AG04449 (cell line): ENCODE results near the gene TBC1D21.

Experiments
- CTCF ChIA-PET: fragments of 350-600 bp; formaldehyde crosslinking; extraction: SDS; loops from one replicate; lab custom pipeline; 2021; ENCODE audit warnings: antibody characterized with exemption; lab: Yijun Ruan, JAX
- POLR2A ChIA-PET: fragments of 400-600, 350-600 bp; formaldehyde crosslinking; extraction: SDS; loops from one replicate; lab custom pipeline; 2020; ENCODE audit warnings: antibody characterized with exemption, inconsistent platforms; lab: Yijun Ruan, JAX
- DNase-seq: peaks from one replicate; pipeline ENCODE4 v3.0.0-alpha.2; 2010; ENCODE audit warnings: low read depth, low spot score
- H3K4me3 ChIP-seq: 2 replicates; pipeline ENCODE4 v1.5.1; 2011; ENCODE audit warnings: low read depth, mild to moderate bottlenecking, control low read depth, low read length
- TF ChIP-seq, protein P1 (sequence below): IDR thresholded peaks from one replicate; pipeline ENCODE4 v1.5.1; 2011; ENCODE audit warnings: mild to moderate bottlenecking, moderate library complexity, low read length, control low read depth, inconsistent platforms; ENCODE audit not compliant: insufficient read depth; ENCODE audit errors: missing control alignments

TBC1D21 gene

DNA sequence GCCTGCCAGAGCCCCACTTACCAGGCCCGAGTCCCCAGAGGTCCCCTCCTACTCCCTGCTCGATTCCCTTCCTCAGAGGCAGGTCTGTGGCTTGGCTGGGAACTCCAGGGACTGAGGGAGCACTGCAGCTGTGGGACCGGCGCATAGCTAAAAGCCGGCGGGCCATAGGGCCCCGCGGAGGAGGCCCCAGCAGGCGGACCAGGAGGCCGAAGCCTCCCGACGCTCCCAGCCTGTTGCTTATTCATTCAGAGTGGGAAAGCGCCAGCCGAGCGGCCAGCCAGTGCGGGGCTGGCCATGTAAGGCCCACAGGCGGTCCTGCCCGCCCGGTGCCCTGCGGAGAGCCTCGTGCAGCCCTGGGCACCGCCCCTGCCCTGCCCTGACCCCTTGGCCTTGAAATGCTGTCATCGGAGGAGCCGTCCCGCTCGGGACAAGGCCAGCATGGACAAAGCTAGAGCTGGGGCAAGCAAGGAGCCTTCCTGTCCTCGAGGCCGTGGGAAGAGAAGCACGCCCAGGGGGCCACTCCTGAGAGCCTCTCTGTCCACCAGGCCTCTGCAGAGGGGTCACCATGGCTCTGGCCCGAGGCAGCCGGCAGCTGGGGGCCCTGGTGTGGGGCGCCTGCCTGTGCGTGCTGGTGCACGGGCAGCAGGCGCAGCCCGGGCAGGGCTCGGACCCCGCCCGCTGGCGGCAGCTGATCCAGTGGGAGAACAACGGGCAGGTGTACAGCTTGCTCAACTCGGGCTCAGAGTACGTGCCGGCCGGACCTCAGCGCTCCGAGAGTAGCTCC is 53.0 kb downstream of the TBC1D21 start, which contains the start of gene LOXL1:
Gene LOXL1 (plus strand): TSS at position 244 of the 784 bp plus-strand sequence. CDS start 322 bp downstream, at position 566.
- POLR2A ChIA-PET: interaction anchor here (0.6 to 5.0 kb wide), 7 partner anchors 8 to 293 kb away, joined by 3 to 39 read pairs (median 3); partner anchors contain the start of gene NPTN
- TF ChIP-seq, protein P1, sequence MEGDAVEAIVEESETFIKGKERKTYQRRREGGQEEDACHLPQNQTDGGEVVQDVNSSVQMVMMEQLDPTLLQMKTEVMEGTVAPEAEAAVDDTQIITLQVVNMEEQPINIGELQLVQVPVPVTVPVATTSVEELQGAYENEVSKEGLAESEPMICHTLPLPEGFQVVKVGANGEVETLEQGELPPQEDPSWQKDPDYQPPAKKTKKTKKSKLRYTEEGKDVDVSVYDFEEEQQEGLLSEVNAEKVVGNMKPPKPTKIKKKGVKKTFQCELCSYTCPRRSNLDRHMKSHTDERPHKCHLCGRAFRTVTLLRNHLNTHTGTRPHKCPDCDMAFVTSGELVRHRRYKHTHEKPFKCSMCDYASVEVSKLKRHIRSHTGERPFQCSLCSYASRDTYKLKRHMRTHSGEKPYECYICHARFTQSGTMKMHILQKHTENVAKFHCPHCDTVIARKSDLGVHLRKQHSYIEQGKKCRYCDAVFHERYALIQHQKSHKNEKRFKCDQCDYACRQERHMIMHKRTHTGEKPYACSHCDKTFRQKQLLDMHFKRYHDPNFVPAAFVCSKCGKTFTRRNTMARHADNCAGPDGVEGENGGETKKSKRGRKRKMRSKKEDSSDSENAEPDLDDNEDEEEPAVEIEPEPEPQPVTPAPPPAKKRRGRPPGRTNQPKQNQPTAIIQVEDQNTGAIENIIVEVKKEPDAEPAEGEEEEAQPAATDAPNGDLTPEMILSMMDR: no peak
- peak; percentile 46 for DNase-seq
- CTCF ChIA-PET: interaction anchor here (0.8 to 27.3 kb wide), 11 partner anchors 11 to 395 kb away, joined by 3 to 533 read pairs (median 5); partner anchors contain the start of gene TBC1D21
- peak within 1 kb of the TSS; percentile 80 for H3K4me3 ChIP-seq

DNA sequence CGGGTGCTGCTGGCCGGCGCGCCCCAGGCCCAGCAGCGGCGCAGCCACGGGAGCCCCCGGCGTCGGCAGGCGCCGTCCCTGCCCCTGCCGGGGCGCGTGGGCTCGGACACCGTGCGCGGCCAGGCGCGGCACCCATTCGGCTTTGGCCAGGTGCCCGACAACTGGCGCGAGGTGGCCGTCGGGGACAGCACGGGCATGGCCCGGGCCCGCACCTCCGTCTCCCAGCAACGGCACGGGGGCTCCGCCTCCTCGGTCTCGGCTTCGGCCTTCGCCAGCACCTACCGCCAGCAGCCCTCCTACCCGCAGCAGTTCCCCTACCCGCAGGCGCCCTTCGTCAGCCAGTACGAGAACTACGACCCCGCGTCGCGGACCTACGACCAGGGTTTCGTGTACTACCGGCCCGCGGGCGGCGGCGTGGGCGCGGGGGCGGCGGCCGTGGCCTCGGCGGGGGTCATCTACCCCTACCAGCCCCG is 53.7 kb downstream of the TBC1D21 start:
- peak overlapping the region; percentile 80 for H3K4me3 ChIP-seq
- DNase-seq: no peak
- CTCF ChIA-PET: interaction anchor here (0.8 to 27.3 kb wide), 10 partner anchors 10 to 54 kb away, joined by 3 to 533 read pairs (median 6); partner anchors contain the start of gene TBC1D21
- TF ChIP-seq, protein P1: no peak
- POLR2A ChIA-PET: interaction anchor here (0.6 to 5.0 kb wide), 5 partner anchors 9 to 113 kb away, joined by 3 to 39 read pairs (median 5); no protein-coding TSS in a partner anchor

DNA sequence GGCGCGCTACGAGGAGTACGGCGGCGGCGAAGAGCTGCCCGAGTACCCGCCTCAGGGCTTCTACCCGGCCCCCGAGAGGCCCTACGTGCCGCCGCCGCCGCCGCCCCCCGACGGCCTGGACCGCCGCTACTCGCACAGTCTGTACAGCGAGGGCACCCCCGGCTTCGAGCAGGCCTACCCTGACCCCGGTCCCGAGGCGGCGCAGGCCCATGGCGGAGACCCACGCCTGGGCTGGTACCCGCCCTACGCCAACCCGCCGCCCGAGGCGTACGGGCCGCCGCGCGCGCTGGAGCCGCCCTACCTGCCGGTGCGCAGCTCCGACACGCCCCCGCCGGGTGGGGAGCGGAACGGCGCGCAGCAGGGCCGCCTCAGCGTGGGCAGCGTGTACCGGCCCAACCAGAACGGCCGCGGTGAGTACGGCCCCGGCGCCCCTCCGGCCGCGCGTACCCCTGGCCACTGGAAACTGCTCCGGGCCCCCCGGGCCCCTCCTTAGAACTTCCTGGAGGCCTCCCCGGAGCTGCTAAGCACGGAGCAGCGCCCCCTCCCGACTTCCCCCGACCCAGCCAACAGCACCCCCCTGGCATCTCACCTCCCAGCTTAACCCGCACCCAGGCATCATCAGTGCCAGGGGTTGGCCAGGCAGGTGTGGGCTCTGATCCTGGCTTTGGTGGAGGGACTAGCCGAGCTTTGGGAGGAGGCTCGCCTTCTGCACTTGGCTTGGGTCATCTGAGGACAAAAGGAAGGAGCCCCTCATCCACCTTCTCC is 54.3 kb downstream of the TBC1D21 start:
- POLR2A ChIA-PET: interaction anchor here (0.7 to 5.0 kb wide), 5 partner anchors 8 to 113 kb away, joined by 3 to 39 read pairs (median 3); no protein-coding TSS in a partner anchor
- TF ChIP-seq, protein P1: peak; percentile 62
- H3K4me3 ChIP-seq: peak overlapping the region; percentile 80
- DNase-seq: no peak
- CTCF ChIA-PET: interaction anchor here (0.8 to 27.3 kb wide), 10 partner anchors 9 to 55 kb away, joined by 3 to 533 read pairs (median 6); partner anchors contain the start of gene TBC1D21

DNA sequence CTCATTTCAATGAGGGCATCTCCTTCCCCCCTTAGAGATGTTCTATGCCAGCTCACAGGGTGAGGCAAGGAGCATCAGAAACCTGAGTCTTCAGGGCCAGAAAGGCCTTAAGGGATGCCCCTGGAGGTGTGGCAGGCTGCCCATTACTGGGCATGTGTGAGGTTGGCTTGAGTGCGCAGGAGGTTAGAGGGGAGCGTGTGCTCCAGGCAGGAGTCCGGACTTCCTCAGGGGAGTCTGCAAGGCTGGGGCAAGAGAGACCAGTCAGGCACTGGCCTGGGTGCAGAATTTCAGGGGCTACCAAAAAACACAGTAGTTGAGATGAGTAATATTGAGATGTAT is 54.8 kb downstream of the TBC1D21 start:
- DNase-seq: no peak
- H3K4me3 ChIP-seq: peak overlapping the region; percentile 80
- ChIA-PET CTCF (interaction anchor here (0.8 to 27.3 kb wide), 9 partner anchors 9 to 55 kb away, joined by 3 to 533 read pairs (median 7); partner anchors contain the start of gene TBC1D21), POLR2A (interaction anchor here (0.7 to 5.0 kb wide), 5 partner anchors 8 to 112 kb away, joined by 3 to 39 read pairs (median 4); no protein-coding TSS in a partner anchor)
- TF ChIP-seq, protein P1: no peak

DNA sequence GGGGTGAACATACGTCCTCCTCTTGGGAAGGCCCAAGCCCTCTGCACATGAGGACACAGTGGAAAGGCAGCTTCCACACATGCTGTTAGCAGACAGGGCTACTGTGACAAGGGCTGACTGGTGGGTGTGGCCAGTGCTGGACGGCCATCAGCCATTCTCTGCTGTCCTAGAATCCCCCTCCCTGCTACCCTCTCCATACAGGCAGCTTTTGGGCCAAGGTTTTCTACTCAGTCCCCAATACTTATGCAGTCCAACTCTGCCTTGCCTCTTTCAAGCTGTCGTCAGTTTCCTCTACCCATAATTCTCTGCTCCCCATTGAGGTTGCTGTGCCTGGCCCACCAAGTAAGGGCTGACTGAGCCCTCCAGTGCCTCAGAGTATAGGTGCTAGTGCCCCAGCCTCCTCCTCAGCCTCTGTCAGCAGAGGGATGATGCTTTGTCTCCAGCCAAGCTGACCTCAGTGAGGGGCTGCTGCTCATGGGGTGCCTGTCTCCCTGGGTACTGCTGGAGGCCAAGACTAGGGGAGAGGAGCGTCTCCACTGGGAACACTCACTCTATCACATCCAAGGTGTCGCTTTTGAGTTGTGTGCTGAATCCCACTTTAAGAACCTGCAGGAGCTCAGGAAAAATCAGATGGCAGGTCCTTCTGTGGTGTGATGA is 55.7 kb downstream of the TBC1D21 start:
- ChIA-PET POLR2A (interaction anchor here (1.0 to 5.0 kb wide), 2 partner anchors 11 to 22 kb away, joined by 4 to 39 read pairs; no protein-coding TSS in a partner anchor), CTCF (interaction anchor here (0.7 to 27.3 kb wide), 9 partner anchors 8 to 56 kb away, joined by 3 to 533 read pairs (median 7); partner anchors contain the start of gene TBC1D21)
- TF ChIP-seq, protein P1: no peak
- no peak for DNase-seq
- peak overlapping the region; percentile 80 for H3K4me3 ChIP-seq
